GM19238 (cell line): Measurements from ENCODE around the gene TPRA1.
"Not testable (repeated sequence)": the region's sequence is repeated elsewhere in the genome, so short reads cannot be mapped to it uniquely, and the experiment has no call there.

Source experiments
- DNase-seq: peaks from one replicate; pipeline ENCODE4 v3.0.0; 2011; ENCODE audit warnings: low spot score; ENCODE audit not compliant: insufficient read length

Gene TPRA1

GRCh38 chr3:127539366-127540060 is 51.0 kb downstream of the TPRA1 start:
- no peak for DNase-seq

DNA sequence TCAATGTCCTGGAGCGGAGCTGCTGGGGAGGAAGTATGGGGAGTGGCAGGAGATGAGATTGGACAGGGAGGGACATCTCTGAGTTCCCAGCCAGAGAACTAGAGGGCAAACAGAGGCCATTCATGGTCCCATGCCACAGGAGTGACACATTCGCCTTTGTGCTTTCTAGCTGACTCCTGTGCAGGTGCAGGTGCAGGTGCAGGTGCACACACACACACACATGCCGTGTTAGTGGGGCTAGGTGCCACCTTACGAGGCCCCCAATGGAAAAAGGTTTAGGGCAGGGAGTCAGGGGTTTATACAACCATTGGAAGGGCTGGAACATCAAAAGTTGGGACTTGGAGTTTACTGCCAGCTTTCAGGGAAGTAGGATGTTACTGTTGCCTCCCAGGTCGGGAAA is 52.0 kb downstream of the TPRA1 start:
- no peak for DNase-seq

DNA sequence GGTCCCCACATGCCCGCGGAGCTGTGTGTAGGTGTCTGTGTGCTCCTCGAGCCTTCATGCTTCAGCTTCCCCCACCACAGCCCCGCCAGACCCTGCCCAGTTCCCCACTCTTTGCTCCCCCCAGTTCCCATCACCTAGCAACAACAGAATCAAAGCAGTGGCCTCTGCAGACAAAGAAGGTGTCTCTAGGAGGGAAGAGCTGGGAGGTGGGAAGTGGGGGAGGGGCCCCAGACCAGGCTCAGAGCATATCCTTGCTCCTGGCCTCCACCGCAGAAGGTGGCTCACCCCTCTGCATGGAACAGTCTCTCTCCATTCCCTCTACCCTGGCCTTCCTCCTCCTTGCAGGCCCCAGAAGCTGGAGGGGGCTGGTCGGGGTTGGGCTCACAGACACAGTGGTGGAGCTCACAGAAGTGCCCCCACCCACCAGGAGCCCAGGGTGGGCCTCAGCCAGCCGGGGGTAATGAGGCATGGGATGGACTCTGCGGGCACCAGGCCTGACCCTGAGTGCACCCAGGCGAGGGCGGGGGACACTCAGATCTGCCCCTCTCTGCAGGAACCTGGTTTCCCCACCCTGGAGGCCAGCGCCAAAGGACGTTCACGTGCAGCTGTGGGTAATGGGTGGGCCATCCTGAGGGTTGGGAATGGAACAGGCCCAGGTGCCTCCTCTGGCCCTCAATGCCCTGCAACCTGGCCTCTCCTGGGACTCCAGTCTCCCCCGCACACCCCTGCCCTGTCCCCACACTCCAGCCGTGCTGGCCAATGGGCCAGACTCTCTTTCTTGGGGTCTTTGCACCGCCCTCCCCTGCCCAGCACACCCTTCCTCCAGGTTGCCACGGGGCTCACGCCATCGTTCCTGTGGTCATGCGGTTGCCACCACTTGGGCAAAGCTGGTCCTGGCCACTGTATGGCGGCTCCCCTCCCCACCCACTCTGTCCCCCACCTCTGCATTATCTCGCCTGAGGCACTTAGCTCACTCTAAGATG is 53.4 kb downstream of the TPRA1 start:
- no peak for DNase-seq

DNA sequence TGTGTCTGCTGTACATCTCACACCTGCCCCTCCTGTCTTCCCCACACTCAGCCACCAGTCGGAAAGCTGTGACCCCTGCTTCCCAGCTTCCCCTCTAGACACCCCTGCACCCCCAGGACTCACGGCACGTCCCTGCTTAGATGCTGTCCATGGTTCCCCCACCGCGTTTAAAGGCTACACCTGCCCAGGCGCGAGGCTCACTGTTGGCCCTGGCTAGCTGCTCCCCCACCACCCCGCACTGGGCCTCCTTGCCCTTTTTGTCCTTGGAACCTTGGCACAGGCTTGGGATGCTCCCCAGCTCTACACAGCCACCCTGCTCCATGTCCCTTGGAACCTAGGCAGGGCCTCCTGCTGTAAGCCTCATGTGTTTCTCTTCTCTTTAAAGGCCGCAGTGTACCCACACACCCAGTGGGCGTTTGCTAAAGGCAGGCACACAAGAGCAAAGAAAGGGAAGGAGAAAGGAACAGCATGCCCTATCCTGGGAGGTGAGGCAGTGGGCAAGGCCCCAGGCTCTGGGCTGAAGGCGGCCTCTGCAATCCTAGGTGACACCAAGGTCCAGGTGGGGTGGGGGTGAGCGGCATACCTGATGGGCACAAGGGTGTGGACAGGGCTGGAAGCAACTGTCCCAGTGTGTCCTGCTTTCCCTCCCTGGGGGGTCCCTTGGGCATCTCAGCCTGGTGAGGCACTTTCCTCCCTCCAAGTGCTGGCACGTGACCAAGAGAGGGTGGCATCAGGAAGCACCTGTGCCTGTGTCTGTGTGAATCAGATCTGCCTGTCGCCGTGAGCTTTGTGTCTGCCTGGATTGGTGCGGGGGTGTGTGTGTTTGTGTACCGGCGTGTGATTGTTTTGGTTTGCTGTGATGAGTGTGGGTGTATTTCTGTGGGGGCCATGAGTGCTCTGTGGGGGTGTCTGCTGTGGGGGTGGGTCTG is 54.4 kb downstream of the TPRA1 start:
- DNase-seq: no peak

- DNase-seq: no peak
Observed at GRCh38 chr3:127535106-127535785, 55.3 kb downstream of the TPRA1 start.

- no peak for DNase-seq
Observed at GRCh38 chr3:127534564-127534963, 56.0 kb downstream of the TPRA1 start.

GRCh38 chr3:127534161-127534451 is 56.4 kb downstream of the TPRA1 start:
- DNase-seq: no peak

GRCh38 chr3:127532561-127533203 is 57.9 kb downstream of the TPRA1 start:
- no peak for DNase-seq

GRCh38 chr3:127531821-127532220 is 58.7 kb downstream of the TPRA1 start:
- no peak for DNase-seq

DNA sequence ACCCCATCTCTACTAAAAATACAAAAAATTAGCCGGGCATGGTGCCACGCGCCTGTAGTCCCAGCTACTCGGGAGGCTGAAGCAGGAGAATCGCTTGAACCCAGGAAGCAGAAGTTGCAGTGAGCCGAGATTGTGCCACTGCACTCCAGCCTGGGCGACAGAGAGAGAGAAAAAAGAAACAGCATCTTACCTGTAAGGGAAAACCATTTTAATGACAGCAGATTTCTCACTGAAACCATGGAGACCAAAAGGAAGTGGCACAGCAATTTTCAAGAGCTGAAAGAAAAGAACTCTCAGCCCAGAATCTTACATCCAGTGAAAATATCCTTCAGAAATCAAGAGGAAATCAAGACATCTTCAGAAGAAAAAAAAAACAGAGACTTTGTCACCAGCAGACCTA is 59.7 kb downstream of the TPRA1 start:
- not testable (repeated sequence) for DNase-seq

- DNase-seq: no peak
Observed at GRCh38 chr3:127529346-127530188, 61.0 kb downstream of the TPRA1 start.

DNA sequence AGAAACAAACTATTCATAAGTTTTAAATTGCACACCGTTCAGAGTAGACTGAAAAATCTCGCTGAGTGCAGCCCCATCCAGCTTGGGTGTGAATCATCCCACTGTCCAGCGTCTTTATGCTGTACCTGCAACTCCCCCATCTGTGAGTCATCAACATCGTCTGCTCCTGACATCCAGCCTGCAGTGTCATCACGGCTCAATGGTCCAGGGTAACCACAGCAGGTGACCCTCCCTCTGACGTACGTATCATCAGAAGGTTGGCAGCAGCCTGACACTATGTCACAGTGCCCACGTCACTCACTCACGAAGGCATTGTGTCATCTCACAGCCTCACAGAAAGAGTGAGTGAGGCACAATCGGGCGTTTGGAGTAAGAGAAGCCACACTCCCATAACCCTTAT is 65.2 kb downstream of the TPRA1 start:
- DNase-seq: no peak

DNA sequence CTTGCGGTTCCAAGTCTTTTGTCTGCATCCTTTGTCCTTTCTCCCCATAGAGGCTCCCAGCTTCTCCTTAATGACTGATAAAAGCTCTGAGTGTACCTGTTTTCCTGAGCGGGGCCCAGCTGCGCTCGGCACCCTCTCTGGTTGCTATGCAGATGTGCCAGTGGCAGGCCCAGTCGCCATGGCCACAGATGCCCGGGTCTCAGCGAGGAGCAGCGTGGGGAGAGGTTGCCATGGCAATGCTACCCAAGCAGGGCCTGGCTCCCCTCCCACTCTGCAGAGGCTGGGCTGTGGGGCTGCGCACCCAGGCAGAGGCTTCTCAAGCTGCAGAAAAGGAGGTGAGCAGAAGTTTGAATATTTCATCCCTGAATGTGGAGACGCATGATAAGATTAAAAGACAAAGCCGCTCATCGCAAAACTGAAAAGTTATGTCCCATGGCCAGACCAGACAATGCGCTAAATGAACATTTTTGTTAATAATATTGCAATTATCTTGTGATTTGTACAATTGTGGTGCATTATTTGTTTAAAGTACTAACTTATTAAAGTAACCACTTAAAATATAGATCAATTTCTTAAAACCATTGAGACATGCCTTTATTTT is 66.1 kb downstream of the TPRA1 start:
- DNase-seq: no peak
